Suppressor macrophage treated with lipopolysaccharide for 1 hour (primary cell): ENCODE results near the gene MESP1.

Experiments used
- DNase-seq, 3 donors: peaks; one replicate each; pipeline ENCODE4 v3.0.0-alpha.2; 2020 to 2022

MESP1 gene

DNA sequence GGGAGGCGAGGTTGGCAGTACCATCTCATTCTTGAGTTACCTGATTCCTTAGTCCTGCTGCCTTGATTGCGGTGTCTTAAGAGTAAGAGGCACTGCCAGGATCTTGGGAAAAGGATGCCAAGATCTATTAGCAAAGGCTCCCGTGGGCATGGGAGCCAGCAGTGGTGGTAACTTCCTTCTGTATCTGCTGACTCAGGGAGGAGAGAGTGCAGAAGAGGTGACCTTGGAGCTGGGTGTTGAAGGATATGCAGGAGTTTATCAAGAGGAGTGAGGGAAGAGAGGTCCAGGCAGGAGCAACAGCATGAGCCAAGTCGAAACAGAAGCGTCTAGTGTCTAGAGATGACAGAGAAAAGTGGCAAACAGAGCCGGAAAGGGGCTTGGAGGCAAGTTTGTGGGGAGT lies 29.6 kb upstream of the MESP1 start:
- no peak for DNase-seq

DNA sequence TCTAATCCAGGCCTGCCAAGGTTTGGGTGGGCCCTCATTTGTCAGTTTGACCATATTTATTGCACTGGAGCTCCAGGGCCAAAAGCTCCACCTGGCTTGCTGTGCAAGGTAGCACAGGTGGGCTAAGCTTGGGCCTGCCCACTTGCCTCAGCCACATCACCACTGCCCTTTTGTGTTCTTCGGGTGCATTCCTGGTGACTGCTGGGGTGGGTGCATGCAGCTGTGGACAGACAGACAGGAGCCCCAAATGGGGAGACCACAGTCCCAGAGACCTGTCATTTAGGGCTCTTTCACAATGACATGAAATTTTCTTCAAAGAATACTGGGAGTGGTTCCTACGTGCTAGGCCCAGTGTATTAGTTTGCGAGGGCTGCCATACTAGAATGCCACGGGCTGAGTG lies 27.8 kb upstream of the MESP1 start:
- DNase-seq, result no peak

DNA sequence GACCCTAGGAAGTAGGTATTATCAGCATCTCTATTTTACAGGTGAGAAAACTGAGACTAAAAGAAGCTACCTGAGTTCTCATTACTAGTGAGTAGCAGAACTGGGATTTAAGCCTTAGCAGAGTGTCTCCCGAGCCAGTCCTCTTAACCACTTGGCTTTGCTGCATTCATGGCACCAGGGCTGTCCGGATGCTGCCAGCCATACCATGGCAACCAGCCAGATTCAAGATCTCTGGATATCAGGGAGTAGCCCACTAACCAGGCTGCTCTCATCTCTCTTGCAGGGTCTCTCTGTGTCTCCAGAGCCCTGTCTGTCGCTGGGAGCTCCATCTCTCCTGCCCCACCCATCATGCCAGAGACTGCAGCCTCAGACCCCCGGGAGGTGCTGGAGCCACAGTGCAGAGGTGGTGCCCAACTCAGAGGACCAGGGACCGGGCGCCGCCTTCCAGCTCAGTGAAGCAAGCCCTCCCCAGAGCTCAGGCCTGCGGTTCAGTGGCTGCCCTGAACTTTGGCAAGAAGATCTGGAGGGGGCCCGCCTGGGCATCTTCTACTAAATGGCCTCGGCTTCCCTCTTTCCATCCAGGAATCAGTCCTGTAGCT lies 26.8 kb upstream of the MESP1 start:
- DNase-seq, result no peak

DNA sequence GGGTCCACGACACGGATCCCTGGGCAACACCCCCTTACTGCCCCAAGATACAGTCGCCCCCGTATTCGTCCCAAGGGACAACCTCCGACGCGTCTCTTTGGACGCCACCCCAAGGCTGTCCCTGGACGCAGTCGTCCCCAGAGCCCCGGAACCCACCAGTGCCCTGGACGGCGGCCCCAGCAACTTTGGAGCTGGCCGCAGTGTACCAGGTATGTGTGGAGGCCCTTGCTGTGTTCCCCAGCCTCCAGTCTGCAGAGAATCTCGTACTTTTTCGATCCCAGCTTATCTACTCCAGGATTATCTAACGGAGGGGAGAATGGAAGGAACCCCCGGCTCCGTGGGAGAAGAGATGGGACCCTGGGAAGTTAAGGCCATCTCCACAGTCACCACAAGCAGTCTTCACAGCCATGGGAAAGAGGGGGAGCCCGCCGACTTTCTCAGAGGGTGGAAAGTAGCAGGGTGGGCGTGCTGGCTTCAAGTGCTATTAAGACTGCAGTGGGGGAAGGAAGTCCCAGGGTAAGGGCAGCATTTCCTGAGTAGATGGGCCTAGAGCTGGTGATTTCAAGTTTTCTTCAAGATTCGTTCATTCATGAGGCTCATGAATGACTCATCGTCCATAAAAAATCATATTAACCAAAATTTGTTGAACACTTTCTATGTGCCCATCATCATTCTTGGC lies 26.2 kb upstream of the MESP1 start:
- DNase-seq, result peak; percentile 32 to 40 (median 39)

DNA sequence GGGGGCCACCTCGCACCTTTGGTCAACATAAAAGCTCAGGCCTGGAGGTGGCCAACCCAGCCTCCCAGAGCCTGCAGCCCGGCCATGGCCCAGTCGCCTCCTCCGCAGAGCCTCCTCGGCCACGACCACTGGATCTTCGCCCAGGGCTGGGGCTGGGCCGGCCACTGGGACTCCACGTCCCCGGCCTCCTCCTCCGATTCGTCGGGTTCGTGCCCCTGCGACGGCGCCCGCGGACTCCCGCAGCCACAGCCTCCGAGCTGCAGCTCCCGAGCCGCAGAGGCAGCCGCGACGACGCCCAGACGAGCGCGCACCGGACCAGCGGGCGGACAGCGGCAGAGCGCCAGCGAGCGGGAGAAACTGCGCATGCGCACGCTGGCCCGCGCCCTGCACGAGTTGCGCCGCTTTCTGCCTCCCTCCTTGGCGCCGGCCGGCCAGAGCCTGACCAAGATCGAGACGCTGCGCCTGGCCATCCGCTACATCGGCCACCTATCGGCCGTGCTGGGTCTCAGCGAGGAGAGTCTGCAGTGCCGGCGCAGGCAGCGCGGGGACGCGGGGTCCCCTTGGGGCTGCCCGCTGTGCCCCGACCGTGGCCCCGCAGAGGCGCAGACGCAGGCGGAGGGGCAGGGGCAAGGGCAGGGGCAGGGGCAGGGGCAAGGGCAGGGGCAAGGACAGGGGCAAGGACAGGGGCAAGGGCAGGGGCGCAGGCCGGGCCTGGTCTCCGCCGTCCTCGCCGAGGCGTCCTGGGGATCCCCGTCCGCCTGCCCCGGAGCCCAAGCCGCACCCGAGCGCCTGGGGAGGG lies 25.4 kb upstream of the MESP1 start, which contains the start of gene MESP2:
Gene MESP2, plus strand, starts transcription at position 59 of the 799 bp plus-strand sequence. Its CDS starts 26 bp downstream, at position 85.
- peak; percentile 90 to 93 (median 91) for DNase-seq

DNA sequence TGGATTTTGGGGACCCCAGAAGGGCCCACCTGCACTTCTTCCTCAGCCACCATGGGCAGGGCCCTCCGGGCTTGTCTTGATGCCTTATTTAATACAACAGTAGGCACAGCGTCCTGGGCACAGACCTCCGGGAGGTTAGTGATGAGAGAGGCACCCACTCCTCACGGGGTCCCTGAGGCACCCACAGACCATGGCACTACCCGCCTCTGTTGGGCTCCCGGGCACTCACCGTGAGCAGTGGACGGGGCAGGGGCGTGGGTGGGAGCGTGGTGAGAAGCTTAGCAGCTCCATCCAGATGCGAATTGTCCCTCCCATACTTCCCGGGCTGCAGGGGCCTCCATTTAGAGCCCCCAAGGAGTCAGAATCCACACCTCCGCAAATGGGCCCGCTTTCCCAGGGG lies 24.8 kb upstream of the MESP1 start:
- no peak for DNase-seq

DNA sequence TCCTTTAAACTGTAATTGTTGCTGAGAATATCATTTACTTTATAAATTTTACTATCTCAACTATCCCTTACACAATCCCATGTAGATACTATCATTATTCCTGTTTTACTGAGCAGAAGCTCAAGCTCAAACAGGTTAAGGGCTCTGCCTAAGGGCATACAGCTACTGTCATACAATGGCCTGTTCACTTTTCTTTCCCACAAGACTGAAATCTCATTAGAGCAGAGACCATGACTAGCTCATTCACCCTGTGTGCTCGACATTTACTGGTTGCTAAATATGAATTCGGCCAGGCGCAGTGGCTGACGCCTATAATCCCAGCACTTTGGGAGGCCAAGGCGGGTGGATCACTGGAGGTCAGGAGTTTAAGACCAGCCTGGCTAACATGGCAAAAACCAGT lies 23.4 kb upstream of the MESP1 start:
- no peak for DNase-seq

DNA sequence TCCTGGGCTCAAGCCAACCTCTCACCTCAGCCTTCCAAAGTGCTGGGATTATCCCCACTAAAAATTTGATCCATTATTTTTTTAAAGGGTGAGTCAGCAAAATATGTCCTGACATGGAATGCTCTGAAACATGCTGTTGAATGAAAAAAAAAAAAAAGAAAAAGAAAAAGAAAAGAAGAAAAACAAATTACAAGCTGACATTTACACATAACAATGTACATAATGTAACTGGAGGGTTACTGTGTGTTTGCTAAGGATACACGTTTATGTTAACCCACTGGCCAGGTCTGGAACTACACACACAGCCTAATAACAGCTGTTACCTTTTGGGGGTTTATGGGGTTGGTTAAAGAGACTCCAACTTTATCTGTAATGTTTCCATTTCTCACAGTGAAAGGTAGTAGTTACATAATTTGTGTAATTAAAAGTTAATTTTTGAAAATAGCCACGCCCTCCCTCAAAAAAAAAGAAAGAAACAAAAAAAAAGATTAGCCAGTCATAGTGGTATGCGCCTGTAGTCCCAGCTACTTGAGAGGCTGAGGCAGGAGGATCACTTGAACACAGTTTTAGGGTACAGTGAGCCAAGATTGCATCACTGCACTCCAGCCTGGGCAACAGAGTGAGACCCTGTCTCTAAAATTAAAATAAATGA lies 22.0 kb upstream of the MESP1 start:
- DNase-seq, result no peak

DNA sequence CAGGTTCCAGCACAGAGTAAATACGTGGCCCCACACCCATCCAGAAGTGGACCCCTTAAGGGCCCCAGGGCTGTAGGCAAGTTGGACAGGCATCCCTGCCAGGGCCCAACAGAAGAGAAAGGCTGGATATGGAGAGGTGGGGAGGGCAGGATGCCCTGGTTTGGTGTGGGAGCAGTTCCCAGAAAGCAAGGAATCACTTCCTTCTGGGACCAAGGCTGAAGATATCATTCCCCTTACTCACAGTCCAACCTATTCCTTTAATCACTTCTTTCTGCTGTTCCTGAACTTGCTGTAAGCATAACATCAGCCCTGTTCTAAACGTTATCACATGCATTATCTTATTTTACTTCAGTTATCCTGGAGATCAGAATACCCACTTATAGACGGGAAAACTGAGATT lies 19.0 kb upstream of the MESP1 start:
- no peak for DNase-seq

DNA sequence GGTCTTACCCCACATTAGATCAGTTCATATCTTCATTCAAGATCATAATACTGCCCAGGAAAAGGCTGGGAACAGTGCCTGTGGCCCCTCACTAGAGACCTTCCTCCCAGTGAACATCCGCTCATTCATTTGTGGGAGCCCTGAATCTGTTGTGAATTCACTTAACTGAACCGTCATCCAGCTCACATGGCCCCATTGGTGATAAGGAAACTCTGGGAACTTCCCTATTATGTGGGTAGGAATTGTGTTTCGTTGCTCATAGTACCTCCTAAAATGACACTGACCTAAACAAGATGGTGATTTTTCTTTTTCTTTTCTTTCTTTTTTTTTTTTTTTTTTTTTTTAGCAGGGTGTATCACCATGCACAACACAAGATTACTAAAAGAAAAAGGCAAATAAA lies 18.3 kb upstream of the MESP1 start:
- DNase-seq, result peak; percentile 79 to 89 (median 86)

DNA sequence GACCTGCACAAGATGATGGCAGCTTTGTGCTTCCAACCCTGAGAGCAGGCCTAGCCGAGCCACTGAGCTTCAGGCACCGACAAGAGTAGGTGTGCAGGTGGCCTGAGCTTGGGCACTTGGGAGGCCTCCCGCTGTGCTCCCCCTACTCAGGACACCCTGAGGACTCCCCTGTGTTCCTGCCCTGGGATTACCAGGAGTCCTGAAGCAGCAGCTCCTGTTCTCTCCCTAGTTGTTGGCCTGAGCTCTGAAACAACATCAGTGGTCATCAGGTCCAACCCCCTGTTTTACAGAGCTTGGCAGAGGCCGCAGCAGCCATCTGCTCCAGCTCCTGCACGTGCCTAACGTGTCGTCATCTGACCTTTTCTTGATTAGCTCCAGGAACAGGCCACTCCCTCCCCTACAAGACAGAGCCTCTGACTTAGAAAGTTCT lies 17.0 kb upstream of the MESP1 start:
- no peak for DNase-seq

DNA sequence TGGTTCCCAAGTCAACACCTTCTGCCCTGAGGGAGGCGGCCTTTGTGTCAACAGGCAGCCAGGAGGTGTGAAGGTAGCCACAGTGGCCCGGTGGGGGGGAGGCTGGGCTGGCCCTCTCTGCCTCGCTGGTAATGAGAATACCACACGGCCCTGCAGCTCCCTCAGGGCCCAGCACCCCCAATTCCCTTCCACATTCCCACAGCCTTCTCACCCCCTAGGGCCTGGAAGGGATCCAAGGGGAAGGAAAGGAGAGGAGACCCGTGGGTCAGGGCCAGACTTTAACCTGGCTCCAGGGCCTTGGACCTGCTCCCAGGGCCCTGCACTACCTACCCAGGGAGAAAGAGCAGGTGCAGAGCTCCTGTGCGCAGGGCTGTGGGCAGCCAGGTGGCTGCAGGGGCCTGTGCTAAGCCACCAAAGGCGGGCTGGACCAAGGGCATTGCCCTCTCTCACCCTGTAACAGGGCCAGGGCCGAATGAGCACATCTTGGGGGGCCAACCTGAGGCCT lies 16.4 kb upstream of the MESP1 start:
- no peak for DNase-seq

DNA sequence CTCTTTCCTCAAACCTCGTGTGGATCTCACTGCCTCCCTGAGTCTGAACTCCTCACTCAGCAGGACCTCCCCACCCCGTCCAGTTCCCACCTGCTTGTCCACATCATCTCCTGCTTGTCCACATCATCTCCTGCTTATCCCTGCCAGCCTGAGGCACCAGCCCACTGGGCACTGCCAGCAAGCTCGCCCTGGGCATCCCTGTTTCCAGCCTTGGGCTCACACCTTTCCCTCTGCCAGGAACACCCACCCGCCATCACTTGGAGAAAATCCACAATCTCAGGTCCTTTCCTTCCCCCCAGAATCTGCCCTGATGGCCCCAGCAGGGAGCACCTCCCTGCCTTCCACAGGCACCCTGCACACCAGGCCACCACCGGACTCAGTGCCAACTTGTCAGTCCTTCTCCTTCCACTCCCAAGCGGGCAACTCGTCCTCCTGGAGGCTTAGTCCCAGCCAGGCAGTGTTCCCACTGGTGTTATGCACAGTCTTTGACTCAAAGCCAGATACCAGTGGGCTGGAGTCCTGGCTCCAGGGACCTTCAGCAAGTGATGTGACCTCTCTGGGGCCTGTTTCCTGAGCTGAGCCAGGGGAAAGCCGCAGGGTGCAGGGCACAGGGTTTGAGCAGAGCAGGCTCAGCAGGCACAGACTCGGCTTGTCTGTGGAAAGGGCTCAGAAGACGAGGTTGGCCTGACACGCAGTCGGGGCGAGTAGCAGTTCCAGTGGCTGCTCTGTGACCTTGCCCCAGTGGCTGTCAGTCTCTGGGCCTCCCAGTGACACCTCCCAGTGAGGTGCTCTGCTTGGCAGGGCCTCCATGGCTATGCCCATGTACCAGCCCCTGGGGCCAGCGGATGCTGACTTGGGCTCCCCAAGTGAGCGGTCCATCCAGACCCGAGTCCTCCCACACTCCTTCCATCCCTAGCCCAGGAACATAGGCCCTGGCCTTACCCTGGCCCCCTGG lies 15.6 kb upstream of the MESP1 start:
- no peak for DNase-seq

DNA sequence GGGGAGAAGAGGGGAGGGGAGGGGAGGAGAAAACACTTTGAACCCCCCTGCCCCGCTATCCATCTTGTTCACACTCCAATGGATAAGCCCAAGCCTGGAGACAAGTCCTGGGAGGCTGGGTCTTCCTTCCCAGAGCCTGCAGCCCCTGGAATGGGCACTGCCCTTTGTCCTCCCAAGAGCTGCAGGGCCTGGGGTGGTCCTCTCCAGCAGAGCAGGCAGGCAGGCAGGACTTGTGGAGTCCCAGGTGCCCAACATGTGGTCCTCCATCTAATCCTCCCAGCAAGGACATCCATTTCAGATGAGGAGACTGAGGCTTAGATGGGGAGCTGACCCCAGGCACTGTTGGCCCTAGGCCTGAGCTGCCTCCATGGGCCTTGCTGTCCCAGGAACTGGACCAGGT lies 14.6 kb upstream of the MESP1 start:
- no peak for DNase-seq

DNA sequence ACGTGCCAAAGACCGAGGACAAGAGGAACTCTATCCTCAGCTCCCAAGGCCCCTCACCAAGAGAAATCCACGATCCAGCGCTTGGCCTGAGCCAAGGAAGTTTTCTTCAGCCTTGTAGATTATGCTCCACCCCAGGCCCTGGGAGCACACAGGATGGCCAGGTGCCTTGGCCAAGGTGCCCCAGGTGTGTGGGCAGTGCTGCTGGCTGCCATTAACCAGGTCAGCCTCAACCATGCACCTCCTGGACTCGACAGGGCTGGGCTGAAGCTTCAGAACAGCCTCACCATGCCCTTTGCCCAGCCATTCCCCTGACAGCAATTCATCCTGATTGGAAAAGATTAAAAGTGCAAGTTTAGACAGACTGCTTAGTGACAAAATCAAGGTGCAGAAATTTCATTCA lies 10.9 kb upstream of the MESP1 start:
- no peak for DNase-seq

DNA sequence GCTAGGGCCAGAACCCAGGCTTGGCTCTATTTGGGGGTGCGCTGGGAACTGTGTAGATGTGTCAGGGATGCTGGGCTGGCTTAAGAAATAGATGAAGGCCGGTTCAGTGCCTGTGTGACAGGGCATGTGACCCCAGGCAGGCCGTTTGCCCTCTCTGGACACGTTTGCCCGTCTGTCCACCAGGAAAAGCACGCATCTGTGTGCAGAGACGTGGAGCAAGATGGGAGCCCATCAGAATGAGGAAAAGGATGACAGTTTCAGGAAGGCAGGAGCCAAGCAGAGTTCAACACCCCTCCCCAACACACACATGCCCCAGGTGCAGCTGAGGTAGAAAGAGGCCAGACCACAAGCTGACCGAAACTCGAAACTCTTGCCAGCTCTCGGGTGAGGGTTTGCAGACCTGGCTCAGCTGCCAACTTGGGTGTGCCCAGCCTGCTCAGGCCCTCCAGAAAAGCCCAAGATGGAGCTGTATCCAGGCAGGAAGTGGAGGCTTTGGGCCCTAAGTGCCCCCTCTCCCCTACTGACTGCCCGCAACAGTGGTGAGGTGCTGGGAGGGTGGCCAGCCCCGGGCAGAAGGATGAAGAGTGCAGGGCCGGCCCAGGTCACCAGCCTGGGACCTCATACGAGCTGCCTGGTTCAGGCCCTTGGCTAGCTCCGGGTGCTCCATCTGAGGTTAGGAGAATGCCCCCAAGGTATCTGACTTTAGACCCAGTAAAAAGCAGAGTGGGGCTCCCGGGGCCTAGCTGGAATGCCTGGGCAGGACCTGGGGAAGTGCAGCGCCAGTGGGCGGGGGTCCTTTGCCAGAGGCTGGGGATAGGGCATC lies 10.2 kb upstream of the MESP1 start:
- DNase-seq, result no peak

DNA sequence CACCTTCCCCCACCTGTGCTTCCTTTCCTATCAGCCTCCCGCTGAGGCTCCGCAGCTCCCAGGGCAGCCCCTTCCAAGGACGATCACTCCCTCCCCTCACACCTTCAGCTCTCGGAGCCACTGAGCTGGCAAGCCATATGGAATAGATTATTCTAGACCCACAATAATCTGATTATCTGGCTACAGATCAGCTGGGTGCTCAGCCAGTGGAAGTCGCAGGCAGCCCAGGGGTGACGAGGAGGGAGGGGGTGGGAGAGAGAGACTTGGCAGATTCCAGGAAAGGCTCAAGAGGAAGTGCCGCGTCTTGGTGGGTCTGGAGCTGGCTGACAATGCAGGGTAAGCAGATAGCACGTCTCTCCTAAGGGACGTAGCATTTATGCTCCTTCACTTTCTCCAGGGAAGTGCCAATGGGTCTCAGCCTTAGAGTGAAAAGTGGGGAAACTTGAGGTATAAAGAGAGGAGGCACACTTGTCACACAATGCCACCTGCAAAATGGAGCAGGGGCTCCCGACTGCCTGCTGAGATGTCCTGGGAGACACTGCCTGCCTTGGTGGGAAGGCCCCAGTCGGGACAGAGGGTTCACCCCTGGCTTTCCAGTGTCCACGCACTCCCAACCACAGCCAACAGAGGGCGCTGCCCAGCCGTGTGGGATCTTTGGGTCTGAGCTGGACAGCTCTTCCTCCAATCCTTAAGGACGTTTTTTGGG lies 9.4 kb upstream of the MESP1 start:
- DNase-seq, result peak; percentile 85 to 89 (median 89)

DNA sequence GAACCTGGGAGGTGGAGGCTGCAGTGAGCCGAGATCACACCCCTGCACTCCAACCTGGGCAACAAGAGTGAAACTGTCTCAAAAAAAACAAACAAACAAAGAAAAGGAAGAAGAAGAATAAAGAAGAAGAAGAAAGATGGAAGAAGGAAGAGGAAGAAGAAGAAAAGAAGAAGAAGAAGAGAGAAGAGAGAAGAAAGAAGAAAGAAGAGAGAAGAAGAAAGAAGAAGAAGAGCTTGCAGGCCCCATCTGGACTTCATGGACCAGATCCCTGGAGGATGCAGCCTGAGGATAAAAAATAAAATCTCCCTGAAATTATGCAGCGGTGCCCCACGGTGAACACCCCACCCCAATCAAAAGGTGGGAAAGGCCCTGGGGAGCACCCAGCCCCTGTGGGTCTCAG lies 8.8 kb upstream of the MESP1 start:
- no peak for DNase-seq

DNA sequence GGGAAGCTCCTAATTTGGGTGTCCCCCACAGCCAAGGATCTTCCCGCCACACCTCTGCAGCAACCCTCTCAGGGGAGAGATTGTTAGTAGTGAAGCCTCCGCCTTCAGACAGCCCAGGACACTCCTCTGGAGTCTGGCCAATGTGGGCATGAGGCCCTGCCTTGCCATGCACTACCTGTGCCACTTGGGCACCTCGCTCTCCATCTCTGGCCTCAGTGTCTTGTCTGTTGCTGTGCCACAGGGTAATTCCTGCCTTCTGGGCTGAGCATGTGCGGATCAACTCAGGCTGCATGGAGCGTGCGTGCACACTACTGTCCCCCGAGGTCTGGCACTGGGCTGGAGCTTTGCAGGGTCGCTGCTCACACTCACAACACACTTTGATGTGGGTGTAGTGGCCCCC lies 7.9 kb upstream of the MESP1 start:
- DNase-seq, result no peak

DNA sequence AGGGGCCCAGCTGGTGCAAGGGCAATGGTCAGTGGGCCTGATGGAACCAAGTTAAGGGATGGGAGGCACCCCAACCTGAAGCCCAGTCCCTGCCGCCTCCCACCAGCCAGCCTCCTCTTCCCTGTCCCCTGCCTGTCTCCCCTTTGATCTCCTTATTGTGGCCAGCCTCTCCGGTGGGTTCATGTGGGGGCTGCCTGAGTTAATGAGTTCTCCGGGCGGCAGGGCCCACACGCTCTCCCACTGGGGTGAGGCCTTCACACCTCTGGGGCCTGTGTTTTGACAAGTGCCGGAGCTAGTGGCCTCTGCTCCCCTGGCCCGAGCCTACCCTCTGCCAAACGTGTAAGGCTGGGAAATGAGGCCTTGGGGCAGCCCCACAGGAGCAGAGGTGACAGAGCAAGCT lies 7.2 kb upstream of the MESP1 start:
- no peak for DNase-seq

DNA sequence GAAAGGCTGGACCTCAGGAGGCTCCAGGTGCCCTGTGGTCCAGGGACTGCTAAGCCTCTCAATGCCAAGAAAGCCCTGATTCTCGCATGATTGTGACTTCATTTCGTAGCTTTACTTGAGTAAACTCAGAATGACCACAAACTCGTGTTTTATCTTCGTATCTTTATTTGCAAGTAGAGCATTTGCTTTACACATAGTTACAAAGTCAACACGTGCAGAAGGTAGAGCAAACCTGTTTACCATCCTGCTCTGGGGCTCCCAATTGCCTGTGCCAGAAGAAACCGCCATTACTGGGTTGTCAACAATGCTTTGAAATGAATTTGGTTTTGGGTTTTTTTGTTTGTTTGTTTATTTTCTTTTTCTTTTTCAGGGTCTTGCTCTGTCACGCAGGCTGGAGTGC lies 5.8 kb upstream of the MESP1 start:
- DNase-seq, result no peak
